ENCODE measurements around the gene SYNE4. TPM values are rescaled to one million over a fixed set of nuclear protein-coding genes. Genes with fewer than 3 reads are reported as not detected.
A peak's percentile ranks its signal among the peaks of the same experiment; 100 is the strongest.

The SYNE4 gene
- total and polyA plus RNA-seq, 2 of the 4 experiments (the other 2 are of a cell fraction): 0.27 TPM; not detected in 1

DNA sequence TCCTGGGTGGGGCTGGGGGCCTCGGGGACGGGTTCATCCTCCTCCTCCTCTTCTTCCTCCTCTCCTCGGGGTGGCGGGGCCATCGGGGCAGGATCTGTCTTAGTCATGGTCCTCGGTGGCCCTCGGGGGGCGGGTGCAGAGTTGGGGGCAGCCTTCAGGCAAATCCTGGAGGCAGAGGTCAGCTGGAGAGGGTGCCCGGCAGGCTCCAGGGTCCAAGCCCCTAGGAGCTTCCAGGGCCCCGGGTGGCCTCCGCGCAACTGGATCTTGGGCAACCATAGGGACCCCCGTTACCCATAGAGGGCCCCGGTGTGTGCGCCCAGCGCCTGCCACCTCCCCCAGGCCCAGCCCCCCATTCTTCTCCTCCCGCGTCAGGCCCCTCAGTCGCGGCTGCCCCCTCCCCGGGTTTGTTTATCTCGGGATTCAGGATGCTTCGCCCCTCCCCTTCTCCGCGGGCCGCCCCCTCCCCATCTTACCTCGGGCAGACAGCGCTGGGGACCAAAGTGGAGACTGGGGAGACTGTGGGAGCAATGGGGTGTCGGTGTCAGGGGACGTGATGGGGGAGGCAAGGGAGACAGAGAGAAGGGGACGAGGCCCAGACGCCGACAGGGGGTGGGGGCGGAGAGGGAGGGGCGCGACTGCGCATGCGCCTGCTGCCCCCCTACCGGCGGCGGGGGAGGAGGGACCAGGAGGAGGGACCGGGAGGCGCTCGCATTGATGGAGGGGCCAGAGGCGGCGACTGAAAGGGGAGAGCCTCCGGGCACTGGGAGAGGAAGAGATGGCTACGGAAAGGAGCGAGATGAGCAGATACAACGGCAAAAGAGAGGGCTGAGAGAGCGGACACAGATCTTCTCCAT is 23.9 kb upstream of the SYNE4 start, which contains the start of gene CLIP3:
CLIP3 (minus strand) TSS at position 623 of the 854 bp plus-strand sequence; CDS start at position 107, 516 bp downstream.
- H2AK9ac ChIP-seq (replicated peaks; ENCODE audit: low read depth, low read length, poor library complexity): peak within 1 kb of the TSS; percentile 92
- peak within 1 kb of the TSS; percentile 90 for H3K23ac ChIP-seq (ENCODE audit: low read depth, low read length)
- peak within 1 kb of the TSS; percentile 80; the same call in 1 of the 2 replicates for H2BK120ac ChIP-seq (ENCODE audit: low read depth, low read length)
- H3K36me3 ChIP-seq (ENCODE audit: control insufficient read depth, insufficient read depth, low read length): peaks cover 15% of the 10 kb centered on the region
- H3K9me1 ChIP-seq (ENCODE audit: insufficient read depth, low read length): 0 out of 2 replicates have a peak, but pooled peaks cover 2% of the 10 kb centered on the region
- peaks cover 5% of the 10 kb centered on the region; the same call in 1 of the 2 replicates for H3K4me1 ChIP-seq (ENCODE audit: control insufficient read depth, insufficient read depth, low read length)
- DNase-seq (peak; percentile 62), ATAC-seq (ENCODE audit: low read depth) (peak; percentile 96)
- peak within 1 kb of the TSS; percentile 99 for H3K4me3 ChIP-seq (ENCODE audit: insufficient read depth, low read depth, low read length)
- H3K9me3 ChIP-seq (ENCODE audit: control insufficient read depth, insufficient read depth, low read length): no peaks in the 10 kb centered on the region
- peak; percentile 92 for TF ChIP-seq MAZ (IDR thresholded peaks at IDR 0.05; ENCODE audit: borderline replicate concordance, low read depth, low read length)
- no peak for TF ChIP-seq FOS (IDR thresholded peaks at IDR 0.05; ENCODE audit: low read depth, low read length)
- peak within 1 kb of the TSS; percentile 98 for H3K14ac ChIP-seq (replicated peaks; ENCODE audit: low read depth, low read length)
- H2AFZ ChIP-seq (replicated peaks; ENCODE audit: low read length, poor library complexity): peak within 1 kb of the TSS; percentile 94
- H3K4ac ChIP-seq (ENCODE audit: low read depth, low read length): peak within 1 kb of the TSS; percentile 96
- H3K18ac ChIP-seq (ENCODE audit: low read depth, low read length): peak within 1 kb of the TSS; percentile 94
- peak within 1 kb of the TSS; percentile 98 for H3K9ac ChIP-seq (ENCODE audit: low read depth, low read length)
- peaks cover 0 to 28% of the 10 kb centered on the region in 2 experiments; a peak in 3 of 4 replicates for H3K79me1 ChIP-seq (ENCODE audit: low read depth in 1 of 2, low read length in 2 of 2)
- H3K4me2 ChIP-seq (ENCODE audit: low read depth, low read length): peak within 1 kb of the TSS; percentile 97
- H4K91ac ChIP-seq (ENCODE audit: insufficient read depth, low read depth, low read length): peak within 1 kb of the TSS; percentile 88
- H2BK5ac ChIP-seq (ENCODE audit: low read depth, low read length, poor library complexity, severe bottlenecking): peak within 1 kb of the TSS; percentile 91
- ChIA-PET CTCF (no interaction called here), POLR2A (ENCODE audit: unreplicated experiment) (no interaction called here)
- peak within 1 kb of the TSS; percentile 99 for H2AK5ac ChIP-seq (ENCODE audit: low read depth, low read length)
- H2BK20ac ChIP-seq (ENCODE audit: low read depth, low read length): no peak within 1 kb of the TSS
- peak within 1 kb of the TSS; percentile 89 to 97 for H4K8ac ChIP-seq (ENCODE audit: low read depth in 2 of 2, low read length in 2 of 2)
- H3K27me3 ChIP-seq (ENCODE audit: control insufficient read depth, insufficient read depth, low read length): no peaks in the 10 kb centered on the region
- H3K56ac ChIP-seq (ENCODE audit: extremely low read depth, insufficient read depth, low read length): peak within 1 kb of the TSS; percentile 8; the same call in 1 of the 2 replicates
- H4K5ac ChIP-seq (ENCODE audit: low read depth, low read length): peak within 1 kb of the TSS; percentile 95
- intact Hi-C loops (cut with micrococcal nuclease) (no loop called here), dilution Hi-C loops (cut with HindIII; ENCODE audit: low sequenced_read_pairs, unreplicated experiment) (no loop called here), in situ Hi-C loops (cut with MboI; ENCODE audit: low sequenced_read_pairs) (no loop called here)
- no peaks in the 10 kb centered on the region; the same call in 1 of the 2 replicates for H4K20me1 ChIP-seq (ENCODE audit: insufficient read depth, low read length)
- no peak within 1 kb of the TSS for H2BK15ac ChIP-seq (ENCODE audit: low read depth, low read length)
- WGBS, 2 experiments (ENCODE audit: extremely low coverage in 2 of 2, insufficient read length in 1 of 2): no CpG with 5 or more reads among the region's 51 CpGs
- peak within 1 kb of the TSS; percentile 96 for H3K27ac ChIP-seq (ENCODE audit: insufficient read depth, low read length)
- no TSS peak for BruUV-seq (replicated peaks)
